Ammon's horn (tissue), 1 donor: ENCODE data around the gene ATG10.
"Not testable (repeated sequence)": the region's sequence is repeated elsewhere in the genome, so short reads cannot be mapped to it uniquely, and the experiment has no call there.

ENCODE experiments used
- DNase-seq: peaks from one replicate; pipeline ENCODE4 v3.0.0-alpha.2; 2016; ENCODE audit warnings: low spot score

The ATG10 gene

GRCh38 chr5:81982172-81982685 lies 10.4 kb downstream of the ATG10 start:
- not testable (repeated sequence) for DNase-seq

GRCh38 chr5:81983148-81983547 lies 11.3 kb downstream of the ATG10 start:
- not testable (repeated sequence) for DNase-seq

- not testable (repeated sequence) for DNase-seq
Measured at GRCh38 chr5:81983563-81983962, 11.7 kb downstream of the ATG10 start.

GRCh38 chr5:81986126-81986525 lies 14.3 kb downstream of the ATG10 start:
- DNase-seq, result no peak

- no peak for DNase-seq
Measured at GRCh38 chr5:81989204-81989603, 17.4 kb downstream of the ATG10 start.

GRCh38 chr5:81994679-81995078 lies 22.9 kb downstream of the ATG10 start:
- DNase-seq, result no peak

GRCh38 chr5:81995407-81995806 lies 23.6 kb downstream of the ATG10 start:
- no peak for DNase-seq

- DNase-seq, result no peak
Measured at GRCh38 chr5:82004511-82004910, 32.7 kb downstream of the ATG10 start.

GRCh38 chr5:82009869-82010268 lies 38.0 kb downstream of the ATG10 start:
- DNase-seq, result not testable (repeated sequence)

- DNase-seq, result no peak
Measured at GRCh38 chr5:82010696-82011095, 38.9 kb downstream of the ATG10 start.

GRCh38 chr5:82011761-82012160 lies 39.9 kb downstream of the ATG10 start:
- DNase-seq, result no peak

GRCh38 chr5:82014644-82015043 lies 42.8 kb downstream of the ATG10 start:
- DNase-seq, result not testable (repeated sequence)

GRCh38 chr5:82018462-82018861 lies 46.6 kb downstream of the ATG10 start:
- DNase-seq, result peak; percentile 37

- DNase-seq, result peak; percentile 50
Measured at GRCh38 chr5:82019342-82020138, 47.7 kb downstream of the ATG10 start.

GRCh38 chr5:82022499-82022898 lies 50.7 kb downstream of the ATG10 start:
- no peak for DNase-seq

- DNase-seq, result no peak
Measured at GRCh38 chr5:82023644-82024043, 51.8 kb downstream of the ATG10 start.

GRCh38 chr5:82031220-82032119 lies 59.6 kb downstream of the ATG10 start:
- DNase-seq, result no peak

- DNase-seq, result not testable (repeated sequence)
Measured at GRCh38 chr5:82042894-82043293, 71.1 kb downstream of the ATG10 start.

GRCh38 chr5:82044010-82044409 lies 72.2 kb downstream of the ATG10 start:
- peak; percentile 22 for DNase-seq

- no peak for DNase-seq
Measured at GRCh38 chr5:82045554-82046275, 73.9 kb downstream of the ATG10 start.

GRCh38 chr5:82046276-82046647 lies 74.4 kb downstream of the ATG10 start:
- no peak for DNase-seq

GRCh38 chr5:82050955-82051354 lies 79.1 kb downstream of the ATG10 start:
- DNase-seq, result no peak
